Esophagus muscularis mucosa (tissue), 3 donors: ENCODE data around the gene ASB1.

Experiments used
- CTCF ChIP-seq, 3 experiments: fragments of 200-600 bp in 2 of 3; fragments of 450-650 bp in 1 of 3; sonication (generic) in 2 of 3; IDR thresholded peaks; one replicate each; pipeline ENCODE4 v1.5.1; 2017 to 2019; ENCODE audit warnings: antibody characterized with exemption in 3 of 3, mild to moderate bottlenecking in 2 of 3, moderate library complexity in 1 of 3
- POLR2AphosphoS5 ChIP-seq, 2 donors: sonication (generic); formaldehyde crosslinking; IDR thresholded peaks; one replicate each; pipeline ENCODE4 v1.6.1; 2017; ENCODE audit warnings: antibody characterized with exemption in 2 of 2

GRCh38 chr2:238457927-238458324, 31.2 kb downstream of the ASB1 start:
- TF ChIP-seq CTCF (IDR thresholded peaks at IDR 0.05) (no peak), POLR2AphosphoS5 (IDR thresholded peaks at IDR 0.05) (no peak)
